GM18507 (cell line): ENCODE data around the gene TNS1.

ENCODE experiments used
- DNase-seq: peaks from one replicate; pipeline ENCODE4 v3.0.0; 2011; ENCODE audit warnings: low read depth; ENCODE audit not compliant: insufficient read length; ENCODE audit errors: extremely low spot score
- FAIRE-seq: peaks from 2 replicates; lab custom pipeline; 2011; peaks lifted over from hg19 to GRCh38; lab: Jason Lieb, UNC

The TNS1 gene

GRCh38 chr2:217949447-217949846 is 53.3 kb downstream of the TNS1 start:
- DNase-seq: no peak
- no peak for FAIRE-seq

DNA sequence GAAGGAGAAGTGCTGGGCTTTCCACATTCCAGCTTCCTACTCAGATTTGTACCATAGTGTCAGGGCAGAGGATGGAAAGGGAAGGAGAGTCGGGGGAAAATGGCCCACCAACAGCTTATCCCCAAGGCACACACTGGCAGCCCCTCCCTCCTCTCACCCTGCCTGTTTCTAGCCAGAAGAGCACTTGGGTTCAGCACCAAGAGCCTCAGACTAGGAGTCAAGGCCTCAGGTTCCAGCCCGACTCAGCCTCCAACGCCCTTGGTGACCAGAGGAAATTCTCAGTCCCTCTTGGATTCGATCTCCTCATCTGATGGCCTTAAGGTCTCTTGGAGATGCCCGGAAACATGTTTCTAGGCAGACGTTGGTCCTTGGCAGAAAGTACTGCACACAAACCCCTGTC is 53.9 kb downstream of the TNS1 start:
- DNase-seq: no peak
- FAIRE-seq: no peak

DNA sequence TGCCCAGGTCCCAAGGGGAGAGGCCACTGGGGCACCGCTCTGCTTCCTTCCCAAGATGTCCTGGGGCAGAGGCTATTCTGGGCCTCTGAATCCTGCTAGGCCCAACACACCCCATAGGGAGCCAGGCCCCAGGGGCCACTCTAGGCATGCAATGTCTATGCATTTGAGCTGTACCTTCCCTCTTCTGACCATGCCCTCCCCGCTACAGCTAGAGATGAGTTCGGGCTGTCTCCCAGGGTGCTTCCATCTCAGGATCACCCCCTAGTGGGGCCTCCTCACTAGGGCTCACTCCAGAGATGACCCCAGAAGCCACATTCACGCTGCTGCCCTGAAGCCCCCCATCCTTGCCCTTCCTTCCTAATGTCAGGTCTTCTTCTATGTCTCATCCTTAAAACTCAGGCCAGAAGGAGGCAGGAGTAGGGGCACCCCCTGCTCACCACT is 54.4 kb downstream of the TNS1 start:
- FAIRE-seq: no peak
- no peak for DNase-seq

DNA sequence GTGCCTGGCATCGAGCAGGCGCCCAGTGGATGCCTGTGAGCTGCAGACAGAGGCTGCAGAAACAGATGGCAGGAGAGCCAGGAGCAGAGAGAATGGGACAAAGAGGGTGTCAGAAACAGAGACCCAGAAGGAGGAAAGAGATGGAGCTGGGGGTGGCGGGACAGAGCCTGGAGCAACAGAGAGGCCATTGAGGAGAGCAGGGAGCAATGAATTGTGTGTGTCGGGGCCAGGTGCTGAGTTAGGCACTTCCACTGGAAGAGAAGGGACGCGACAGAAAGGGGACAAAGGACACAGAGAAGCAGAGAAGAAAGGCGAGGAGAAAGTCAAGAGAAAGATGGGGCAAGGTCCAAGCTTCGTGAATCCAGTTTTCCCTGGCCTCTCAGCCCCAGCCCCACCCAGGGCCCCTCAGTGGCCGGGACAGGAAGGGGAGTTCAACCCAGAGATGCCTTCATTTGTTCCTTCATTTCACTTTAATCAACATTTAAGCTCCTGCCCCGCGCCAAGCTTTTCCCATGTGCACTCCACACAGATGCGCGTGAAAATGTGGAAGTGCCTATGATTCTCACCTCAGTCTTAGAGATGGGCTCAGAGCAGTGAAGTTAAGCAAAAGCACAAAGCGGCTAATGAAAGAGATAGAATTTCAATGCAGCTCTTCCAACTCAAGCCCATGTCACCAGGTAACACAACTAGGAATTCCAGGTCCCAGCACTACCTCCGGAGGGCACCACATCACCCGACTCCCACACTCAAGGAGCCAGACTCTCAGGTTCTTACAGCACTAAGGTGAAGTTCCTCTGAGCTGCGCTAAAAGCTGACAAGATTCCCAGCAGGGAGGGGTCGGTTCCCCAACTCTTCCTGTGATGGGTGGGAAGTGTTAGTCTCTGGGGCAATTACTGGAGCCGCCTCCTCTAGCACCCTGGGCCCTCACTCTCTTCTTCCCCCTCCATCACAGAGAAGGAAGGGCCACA is 55.1 kb downstream of the TNS1 start:
- FAIRE-seq (no peak), DNase-seq (no peak)

DNA sequence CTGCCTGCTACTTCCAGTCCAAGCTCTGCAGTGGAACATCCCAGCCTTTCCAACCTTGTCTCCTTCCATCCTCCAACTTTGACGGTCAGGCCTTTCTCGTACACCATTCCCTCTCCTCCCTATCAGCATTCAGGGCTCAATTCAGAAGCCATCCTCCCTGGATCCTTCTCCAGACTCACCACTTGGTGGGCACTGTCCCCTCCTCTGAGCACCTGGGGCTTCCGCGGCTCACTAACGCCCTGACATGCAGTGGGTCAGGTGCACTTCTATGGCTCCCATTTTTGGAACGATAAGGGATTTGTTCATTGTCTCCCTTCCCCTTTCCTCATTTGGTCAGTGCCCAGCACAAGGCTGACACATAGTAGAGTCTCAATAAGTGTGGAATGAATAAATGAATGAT is 56.7 kb downstream of the TNS1 start:
- DNase-seq (no peak), FAIRE-seq (no peak)

DNA sequence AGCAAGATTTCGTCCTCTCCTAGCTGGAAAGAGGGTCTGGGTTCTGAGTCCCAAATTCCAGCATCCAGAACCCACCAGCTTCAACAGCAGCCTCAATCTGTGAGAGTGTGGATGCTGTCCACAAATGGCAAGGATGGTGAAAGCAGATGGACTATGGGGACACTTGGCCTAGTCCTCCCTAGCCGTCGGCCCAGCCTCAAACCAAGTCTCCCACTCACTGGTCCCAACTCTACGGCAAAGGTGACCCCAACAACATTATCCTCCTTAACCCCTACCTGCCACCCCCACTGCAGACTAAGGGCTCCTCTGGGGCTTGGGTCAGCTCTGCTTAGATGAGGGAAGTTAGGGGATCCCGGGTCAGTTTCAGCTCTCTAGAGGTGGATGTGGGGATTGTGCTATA is 57.3 kb downstream of the TNS1 start:
- FAIRE-seq (no peak), DNase-seq (no peak)

- FAIRE-seq (no peak), DNase-seq (no peak)
These were observed 57.9 kb downstream of the TNS1 start for GRCh38 chr2:217944923-217945322.

DNA sequence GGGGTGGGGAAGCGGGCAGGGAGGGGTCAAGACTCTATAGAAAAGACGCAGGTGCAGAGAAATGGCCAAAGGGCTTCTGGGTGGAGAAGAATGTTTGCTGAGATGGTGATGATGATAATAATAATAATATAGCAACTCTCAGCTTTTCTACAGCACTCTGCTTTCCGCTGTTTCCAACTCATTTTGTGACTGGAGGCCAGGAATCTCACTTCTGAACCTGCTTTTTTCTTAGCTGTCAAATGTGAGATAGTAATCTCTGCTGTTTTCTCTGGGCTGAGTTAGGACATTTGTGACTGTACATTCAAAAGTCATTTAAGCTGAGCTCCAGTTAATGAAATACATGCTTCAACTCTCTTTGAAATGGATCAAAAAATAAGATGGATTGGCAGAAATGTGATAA is 58.4 kb downstream of the TNS1 start:
- FAIRE-seq (no peak), DNase-seq (no peak)

GRCh38 chr2:217943446-217944321 is 59.1 kb downstream of the TNS1 start:
- DNase-seq: no peak
- FAIRE-seq: no peak

DNA sequence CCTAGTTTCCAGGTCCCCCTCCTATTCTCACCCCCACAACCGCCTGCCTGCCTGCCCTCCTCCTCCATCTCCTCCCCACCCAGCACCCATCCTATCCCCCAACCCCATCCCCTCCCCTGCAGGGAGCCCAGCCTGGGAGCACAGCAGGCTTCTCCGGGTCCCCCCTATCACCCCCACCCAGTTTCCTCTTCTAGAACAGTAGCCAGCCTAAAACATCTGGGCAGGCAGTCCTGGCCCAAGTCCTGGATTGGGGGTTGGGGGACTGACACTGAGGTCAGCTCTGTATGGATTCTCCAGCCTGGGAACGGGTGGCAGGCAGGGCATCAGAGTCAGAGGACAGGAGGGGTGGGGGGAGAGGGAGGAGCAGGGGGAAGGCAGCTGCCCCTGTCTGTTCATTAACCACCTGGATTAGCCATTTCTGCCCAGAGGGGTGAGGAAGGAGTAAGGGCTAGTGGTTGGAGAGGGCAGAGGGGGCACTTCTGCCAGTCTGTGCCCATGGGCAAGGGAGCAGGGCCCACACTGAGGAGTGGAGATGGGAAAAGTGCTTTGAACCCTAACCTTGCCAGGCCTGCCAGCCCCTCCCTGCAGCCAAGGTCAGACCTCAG is 60.0 kb downstream of the TNS1 start:
- FAIRE-seq (no peak), DNase-seq (no peak)

GRCh38 chr2:217941886-217942728 is 60.7 kb downstream of the TNS1 start:
- DNase-seq (no peak), FAIRE-seq (no peak)

DNA sequence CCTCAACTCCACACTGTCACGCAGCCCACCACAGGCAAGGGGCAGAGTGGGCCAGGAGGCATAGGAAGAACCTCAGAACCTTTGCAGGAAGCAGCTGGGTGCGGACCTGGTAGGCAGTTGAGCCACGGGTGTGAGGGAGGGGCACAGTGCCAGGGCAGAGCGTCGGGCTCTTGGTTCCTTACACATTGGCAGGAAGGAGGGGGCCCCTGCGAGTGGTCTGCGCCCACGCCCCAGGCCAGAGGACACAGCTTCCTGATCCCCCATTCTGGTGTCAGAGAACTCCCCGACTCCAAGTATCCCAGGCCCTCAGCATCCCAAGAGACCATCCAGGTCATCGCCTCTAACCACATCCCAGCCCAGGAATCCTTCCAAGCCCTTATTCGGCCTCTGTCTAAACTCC is 61.5 kb downstream of the TNS1 start:
- FAIRE-seq (no peak), DNase-seq (no peak)

DNA sequence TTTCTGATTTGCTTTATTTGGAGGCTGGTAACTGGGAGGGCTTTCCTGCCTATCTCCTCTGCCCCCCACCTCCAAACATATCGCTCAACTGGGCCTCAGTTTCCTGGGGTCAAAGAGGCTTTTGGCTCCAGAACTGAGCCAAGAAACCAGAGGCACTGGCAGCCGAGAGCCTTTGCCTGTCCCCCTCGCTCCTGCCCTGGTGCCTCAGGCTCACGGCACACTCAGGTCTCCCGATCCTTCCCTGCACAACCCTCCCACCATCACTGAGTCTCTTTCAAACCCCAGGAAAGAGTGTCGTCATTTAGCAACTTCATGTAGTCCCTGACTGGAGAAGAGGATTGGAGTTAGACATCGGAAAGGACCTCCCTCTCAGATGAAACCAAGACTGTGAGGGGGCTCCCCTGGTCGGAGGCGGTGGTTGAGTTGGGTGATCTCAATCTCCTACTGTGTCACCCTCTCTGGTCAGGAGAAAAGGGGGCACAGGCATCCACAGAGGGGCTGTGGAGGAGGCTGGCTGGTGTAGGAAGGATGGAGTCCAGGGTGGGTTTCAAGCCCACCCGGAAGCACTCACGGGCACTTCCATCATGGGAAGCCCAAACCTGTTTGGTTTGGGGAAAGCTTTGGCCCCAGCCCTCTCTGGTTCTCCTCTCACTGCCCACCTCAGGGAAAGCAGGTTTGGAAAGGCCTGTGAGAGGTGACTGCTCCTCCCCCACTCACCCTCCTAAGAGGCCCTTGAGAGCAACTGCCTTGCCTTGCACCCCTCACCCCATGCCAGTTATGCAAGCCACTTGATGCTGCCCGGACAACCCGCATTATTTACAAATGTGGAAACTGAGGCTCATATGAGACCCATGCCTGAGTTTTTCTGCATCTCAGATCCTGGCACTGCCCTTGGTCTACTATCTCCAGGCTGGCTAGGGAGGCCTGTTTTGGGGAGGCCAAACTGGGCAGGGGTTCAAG is 62.3 kb downstream of the TNS1 start:
- no peak for FAIRE-seq
- DNase-seq: no peak

DNA sequence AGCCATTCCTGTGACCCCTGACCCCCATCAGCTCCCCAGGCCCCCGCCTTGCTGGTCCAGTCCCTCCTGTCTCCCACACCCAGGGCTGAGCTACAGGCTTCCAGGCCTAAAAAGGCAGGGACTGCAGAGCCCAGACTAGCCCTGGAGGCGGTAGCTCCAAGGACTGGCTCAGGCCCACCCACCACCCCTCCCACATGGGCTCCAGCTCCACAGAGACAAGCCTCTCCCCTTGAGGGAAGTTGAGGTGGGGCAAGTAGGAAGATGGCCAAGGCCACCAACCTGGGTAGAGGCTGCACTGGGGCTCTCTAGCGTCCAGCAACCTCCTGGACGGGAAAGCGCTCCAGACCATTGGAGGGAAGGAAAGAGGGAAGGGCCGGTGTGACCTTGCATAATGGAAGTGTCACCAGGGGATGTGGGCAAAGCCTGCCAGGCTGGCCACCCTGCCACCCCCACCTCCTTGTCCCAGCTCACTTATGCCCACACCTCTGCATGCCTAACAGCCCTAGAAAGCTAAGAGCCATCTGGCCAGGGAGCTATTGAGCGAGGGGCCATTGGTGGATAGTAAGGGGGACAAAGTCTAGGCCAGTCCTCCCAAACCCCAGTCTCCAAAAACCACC is 63.1 kb downstream of the TNS1 start:
- FAIRE-seq: no peak
- DNase-seq: no peak

- FAIRE-seq: no peak
- DNase-seq: no peak
These were observed 63.6 kb downstream of the TNS1 start for GRCh38 chr2:217939220-217939619.

DNA sequence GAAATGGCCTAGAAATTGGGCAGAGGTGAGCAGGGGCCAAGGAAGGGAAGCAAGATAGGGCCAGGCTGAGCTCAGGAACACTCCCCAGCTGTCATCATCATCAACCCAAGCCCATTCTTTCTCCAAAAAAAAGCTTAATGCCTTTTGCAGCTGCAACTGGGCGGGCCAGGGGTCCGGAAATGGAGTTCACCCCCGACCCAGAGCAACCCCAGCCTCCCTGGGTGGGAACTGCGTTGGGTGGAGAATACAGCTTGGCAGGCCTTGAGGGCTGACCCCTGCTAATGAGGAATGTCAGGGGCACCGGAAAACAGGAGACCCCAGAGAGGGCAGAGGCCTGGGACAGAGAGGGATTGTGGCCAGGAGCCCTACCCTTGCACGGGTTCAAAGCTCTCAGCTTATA is 64.8 kb downstream of the TNS1 start:
- DNase-seq (no peak), FAIRE-seq (no peak)

- FAIRE-seq: no peak
- no peak for DNase-seq
These were observed 65.3 kb downstream of the TNS1 start for GRCh38 chr2:217937446-217937845.

GRCh38 chr2:217936952-217937351 is 65.8 kb downstream of the TNS1 start:
- no peak for FAIRE-seq
- DNase-seq: no peak
